ENCODE results near the gene ZNF93. TPM values are rescaled to one million over a fixed set of nuclear protein-coding genes. Genes with fewer than 3 reads are reported as not detected.

Gene ZNF93
- total RNA-seq, 1 experiment from 2014 or later: 58.1 TPM

- no peak overlapping the region for H2AFZ ChIP-seq (ENCODE audit: low read length)
- no peak overlapping the region for H4K91ac ChIP-seq (ENCODE audit: insufficient read length, low read depth, low read length)
- H2BK15ac ChIP-seq (ENCODE audit: low read depth, low read length): no peak overlapping the region
- H3K9me3 ChIP-seq (ENCODE audit: control insufficient read depth, low read depth, low read length): no peaks in the 10 kb centered on the region
- peaks cover 3% of the 10 kb centered on the region for H3K27me3 Mint-ChIP-seq (ENCODE audit: low read depth)
- no peaks in the 10 kb centered on the region for H4K20me1 ChIP-seq (ENCODE audit: control insufficient read depth, insufficient read depth, insufficient read length)
- no peak overlapping the region for H2BK20ac ChIP-seq (ENCODE audit: low read depth, low read length, poor library complexity, severe bottlenecking)
- no peak for TF ChIP-seq CTCF (conservative IDR thresholded peaks at IDR 0.05)
- no peak overlapping the region for H3K4me3 Mint-ChIP-seq
- no peak overlapping the region for H4K5ac ChIP-seq (ENCODE audit: insufficient read length, low read depth, low read length)
- no peaks in the 10 kb centered on the region; a peak in 1 of 7 replicates for H3K36me3 Mint-ChIP-seq (ENCODE audit: insufficient read depth in 1 of 3, low read depth in 3 of 3)
- no peak overlapping the region for H3K56ac ChIP-seq (ENCODE audit: insufficient read length, low read depth, low read length)
- H2AK5ac ChIP-seq (ENCODE audit: insufficient read length, low read length): no peak overlapping the region
- H3K27ac Mint-ChIP-seq: no peak overlapping the region
- peaks cover 0 to 4% of the 10 kb centered on the region in 2 experiments; a peak in 4 of 5 replicates for H3K9me3 Mint-ChIP-seq
- H3K4me1 ChIP-seq (ENCODE audit: insufficient read depth, low read length): no peaks in the 10 kb centered on the region
- H3K79me2 ChIP-seq (ENCODE audit: insufficient read depth, low read length): no peaks in the 10 kb centered on the region
- no peak overlapping the region for H3K4ac ChIP-seq (ENCODE audit: low read depth, low read length)
- H3K79me1 ChIP-seq (ENCODE audit: insufficient read depth, low read depth, low read length, poor library complexity, severe bottlenecking): no peaks in the 10 kb centered on the region
- no peak overlapping the region for H2BK5ac ChIP-seq (ENCODE audit: insufficient read length, low read length)
- no peaks in the 10 kb centered on the region for H3K27me3 ChIP-seq (ENCODE audit: insufficient read depth, low read length)
- no peak overlapping the region for H3K4me2 ChIP-seq (ENCODE audit: insufficient read depth, insufficient read length, low read length)
- peaks cover 9 to 10% of the 10 kb centered on the region in 2 experiments for H3K4me1 Mint-ChIP-seq
- no peaks in the 10 kb centered on the region for H3K23me2 ChIP-seq (ENCODE audit: insufficient read length, low read depth, low read length, poor library complexity, severe bottlenecking)
- no peak overlapping the region for H3K9ac ChIP-seq (ENCODE audit: extremely low read depth, insufficient read length, low read length)
- H4K8ac ChIP-seq (replicated peaks; ENCODE audit: insufficient read length, low read depth, low read length): no peak overlapping the region
- H3T11ph ChIP-seq (ENCODE audit: low read length): no peak overlapping the region
- no CpG with 5 or more reads among the region's 9 CpGs for WGBS (ENCODE audit: extremely low coverage, insufficient read length, low lambda C conversion rate)
- H3K23ac ChIP-seq (ENCODE audit: insufficient read length, low read depth, low read length): no peak overlapping the region
- no peak overlapping the region for H2BK120ac ChIP-seq (ENCODE audit: low read depth, low read length, poor library complexity, severe bottlenecking)
- DNase-seq: no peak
- H3K14ac ChIP-seq (ENCODE audit: insufficient read depth, low read length): no peak overlapping the region
- no peak overlapping the region for H3K18ac ChIP-seq (ENCODE audit: insufficient read length, low read depth, low read length)
- no peak overlapping the region for H3K27ac ChIP-seq (ENCODE audit: insufficient read length, low read depth, low read length)
- H2BK12ac ChIP-seq (ENCODE audit: insufficient read length, low read depth, low read length): no peak overlapping the region
Measured at GRCh38 chr19:19955208-19955607, 54.5 kb downstream of the ZNF93 start.

All from H9 (cell line).